ENCODE results near the gene SLC10A7. TPM values are rescaled to one million over a fixed set of nuclear protein-coding genes. Genes with fewer than 3 reads are reported as not detected.

The SLC10A7 gene
- total and polyA plus RNA-seq, 2 donors (not counting 1 experiment from before 2014, with no cell fraction given), result 5.7 to 18.3 TPM

- ATAC-seq (ENCODE audit: low read depth) (no peak), DNase-seq (no peak)
- H3K27ac Mint-ChIP-seq, result no peak overlapping the region
- TF ChIP-seq CTCF (IDR thresholded peaks at IDR 0.05) (no peak), EZH2 (IDR thresholded peaks at IDR 0.05; ENCODE audit: borderline replicate concordance, insufficient read depth, low read depth, low read length, poor library complexity, severe bottlenecking) (no peak)
- H3K27me3 Mint-ChIP-seq, result no peaks in the 10 kb centered on the region
- H3K79me2 ChIP-seq (ENCODE audit: control insufficient read depth, insufficient read depth, low read length), result no peaks in the 10 kb centered on the region
- CTCF ChIA-PET, result no interaction called here
- H3K4me1 ChIP-seq (ENCODE audit: control insufficient read depth in 2 of 2, insufficient read depth in 2 of 2, low read length in 2 of 2), result no peaks in the 10 kb centered on the region
- peaks cover 0 to 2% of the 10 kb centered on the region in 2 experiments for H3K36me3 ChIP-seq (replicated peaks in 1 of 2; ENCODE audit: control extremely low read depth in 1 of 2, control insufficient read depth in 1 of 2, extremely low read depth in 1 of 2, insufficient read depth in 2 of 2, low read length in 1 of 2)
- H2AFZ ChIP-seq (ENCODE audit: insufficient read depth, low read depth, low read length, poor library complexity, severe bottlenecking), result no peak overlapping the region
- H3K4me3 ChIP-seq (ENCODE audit: control extremely low read depth in 1 of 5, extremely low read depth in 1 of 5, insufficient read depth in 1 of 5, low read depth in 2 of 5, low read length in 4 of 5), result no peak overlapping the region
- POLR2A ChIA-PET, result no interaction called here
- H4K20me1 ChIP-seq (ENCODE audit: control insufficient read depth, insufficient read depth, low read length, poor library complexity, severe bottlenecking), result no peaks in the 10 kb centered on the region
- H3K4me1 Mint-ChIP-seq, result no peaks in the 10 kb centered on the region
- no peaks in the 10 kb centered on the region for H3K9me3 Mint-ChIP-seq (ENCODE audit: insufficient read depth)
- no peak overlapping the region for H3K27ac ChIP-seq (ENCODE audit: low read length in 2 of 2)
- intact Hi-C loops (cut with micrococcal nuclease), result no loop called here
- no peaks in the 10 kb centered on the region for H3K27me3 ChIP-seq (replicated peaks in 1 of 4; ENCODE audit: control extremely low read depth in 1 of 4, control insufficient read depth in 3 of 4, insufficient read depth in 4 of 4, low read length in 3 of 4)
- no peaks in the 10 kb centered on the region for H3K9me3 ChIP-seq (ENCODE audit: control extremely low read depth in 1 of 3, control insufficient read depth in 2 of 3, insufficient read depth in 1 of 3, low read length in 2 of 3)
- H3K9ac ChIP-seq (ENCODE audit: low read length), result no peak overlapping the region
- H3K4me2 ChIP-seq (replicated peaks; ENCODE audit: low read depth, low read length, poor library complexity, severe bottlenecking), result no peak overlapping the region
- WGBS (ENCODE audit: insufficient coverage), result no CpG with 5 or more reads among the region's 2 CpGs
- no peak overlapping the region for H3K4me3 Mint-ChIP-seq
Observed at GRCh38 chr4:146292508-146292907, 229.2 kb downstream of the SLC10A7 start.

- ATAC-seq (ENCODE audit: low read depth) (no peak), DNase-seq (no peak)
- H3K4me2 ChIP-seq (replicated peaks; ENCODE audit: low read depth, low read length, poor library complexity, severe bottlenecking), result no peak overlapping the region
- Mint-ChIP-seq H3K9me3 (ENCODE audit: insufficient read depth) (no peaks in the 10 kb centered on the region), H3K27me3 (no peaks in the 10 kb centered on the region), H3K27ac (no peak overlapping the region), H3K4me1 (no peaks in the 10 kb centered on the region), H3K4me3 (no peak overlapping the region)
- POLR2A ChIA-PET, result no interaction called here
- no peak overlapping the region for H3K4me3 ChIP-seq (ENCODE audit: control extremely low read depth in 1 of 5, extremely low read depth in 1 of 5, insufficient read depth in 1 of 5, low read depth in 2 of 5, low read length in 4 of 5)
- H3K36me3 ChIP-seq (replicated peaks in 1 of 2; ENCODE audit: control extremely low read depth in 1 of 2, control insufficient read depth in 1 of 2, extremely low read depth in 1 of 2, insufficient read depth in 2 of 2, low read length in 1 of 2), result peaks cover 0 to 2% of the 10 kb centered on the region in 2 experiments
- H3K27me3 ChIP-seq (replicated peaks in 1 of 4; ENCODE audit: control extremely low read depth in 1 of 4, control insufficient read depth in 3 of 4, insufficient read depth in 4 of 4, low read length in 3 of 4), result no peaks in the 10 kb centered on the region
- H4K20me1 ChIP-seq (ENCODE audit: control insufficient read depth, insufficient read depth, low read length, poor library complexity, severe bottlenecking), result no peaks in the 10 kb centered on the region
- no peak overlapping the region for H3K9ac ChIP-seq (ENCODE audit: low read length)
- no peaks in the 10 kb centered on the region for H3K9me3 ChIP-seq (ENCODE audit: control extremely low read depth in 1 of 3, control insufficient read depth in 2 of 3, insufficient read depth in 1 of 3, low read length in 2 of 3)
- TF ChIP-seq EZH2 (IDR thresholded peaks at IDR 0.05; ENCODE audit: borderline replicate concordance, insufficient read depth, low read depth, low read length, poor library complexity, severe bottlenecking) (no peak), CTCF (IDR thresholded peaks at IDR 0.05) (no peak)
- intact Hi-C loops (cut with micrococcal nuclease), result no loop called here
- CTCF ChIA-PET, result no interaction called here
- H2AFZ ChIP-seq (ENCODE audit: insufficient read depth, low read depth, low read length, poor library complexity, severe bottlenecking), result no peak overlapping the region
- 100% methylated on average over 1 of the region's 1 CpG for WGBS (ENCODE audit: insufficient coverage)
- no peaks in the 10 kb centered on the region for H3K79me2 ChIP-seq (ENCODE audit: control insufficient read depth, insufficient read depth, low read length)
- H3K4me1 ChIP-seq (ENCODE audit: control insufficient read depth in 2 of 2, insufficient read depth in 2 of 2, low read length in 2 of 2), result no peaks in the 10 kb centered on the region
- no peak overlapping the region for H3K27ac ChIP-seq (ENCODE audit: low read length in 2 of 2)
Observed at GRCh38 chr4:146291313-146291712, 230.4 kb downstream of the SLC10A7 start.

Measured in B cell (primary cell).